Type B pancreatic cell (in vitro differentiated cells): Measurements from ENCODE around the gene TLE1. TPM values are rescaled to one million over a fixed set of nuclear protein-coding genes. Genes with fewer than 3 reads are reported as not detected.
A peak's percentile ranks its signal among the peaks of the same experiment; 100 is the strongest.

Experiments used
- DNase-seq: peaks from one replicate; pipeline ENCODE4 v3.0.0; 2021; ENCODE audit warnings: mixed read lengths; ENCODE audit not compliant: unreplicated experiment; ENCODE audit errors: extremely low spot score
- H3K27ac Mint-ChIP-seq: 2 replicates; pipeline ENCODE4 v1.8.0; 2021; ENCODE audit warnings: mild to moderate bottlenecking, mixed read lengths
- H3K27me3 Mint-ChIP-seq: 2 replicates; pipeline ENCODE4 v1.8.0; 2021; ENCODE audit warnings: mixed read lengths
- H3K36me3 Mint-ChIP-seq: 2 replicates; pipeline ENCODE4 v1.8.0; 2021; ENCODE audit warnings: mixed read lengths
- H3K4me1 Mint-ChIP-seq: one replicate; pipeline ENCODE4 v1.8.0; 2021; ENCODE audit warnings: mixed read lengths; ENCODE audit not compliant: unreplicated experiment
- H3K4me3 Mint-ChIP-seq: 2 replicates; pipeline ENCODE4 v1.8.0; 2021; ENCODE audit warnings: mild to moderate bottlenecking, mixed read lengths
- H3K9me3 Mint-ChIP-seq: 2 replicates; pipeline ENCODE4 v1.8.0; 2021; ENCODE audit warnings: mixed read lengths
- total RNA-seq: library from RNA; stranded (reverse); gene quantifications from 2 replicates; pipeline ENCODE4 v1.2.1, GENCODE V29; 2021; ENCODE audit warnings: low replicate concordance
- TF ChIP-seq, protein P1 (sequence below): fragments of 200-600 bp; sonication (generic); conservative IDR thresholded peaks from 2 replicates; pipeline ENCODE4 v1.5.0; 2021; ENCODE audit warnings: antibody characterized with exemption, mild to moderate bottlenecking

Gene TLE1
- total RNA-seq, 1 donor from 2014 or later: 99.6 TPM

- DNase-seq: no peak
- no peaks in the 10 kb centered on the region for H3K36me3 Mint-ChIP-seq
- no peaks in the 10 kb centered on the region for H3K9me3 Mint-ChIP-seq
- peaks cover 30% of the 10 kb centered on the region for H3K4me1 Mint-ChIP-seq
- H3K27me3 Mint-ChIP-seq: peaks cover 49% of the 10 kb centered on the region
- no peak overlapping the region for H3K4me3 Mint-ChIP-seq
- no peak overlapping the region for H3K27ac Mint-ChIP-seq
- TF ChIP-seq, protein P1, sequence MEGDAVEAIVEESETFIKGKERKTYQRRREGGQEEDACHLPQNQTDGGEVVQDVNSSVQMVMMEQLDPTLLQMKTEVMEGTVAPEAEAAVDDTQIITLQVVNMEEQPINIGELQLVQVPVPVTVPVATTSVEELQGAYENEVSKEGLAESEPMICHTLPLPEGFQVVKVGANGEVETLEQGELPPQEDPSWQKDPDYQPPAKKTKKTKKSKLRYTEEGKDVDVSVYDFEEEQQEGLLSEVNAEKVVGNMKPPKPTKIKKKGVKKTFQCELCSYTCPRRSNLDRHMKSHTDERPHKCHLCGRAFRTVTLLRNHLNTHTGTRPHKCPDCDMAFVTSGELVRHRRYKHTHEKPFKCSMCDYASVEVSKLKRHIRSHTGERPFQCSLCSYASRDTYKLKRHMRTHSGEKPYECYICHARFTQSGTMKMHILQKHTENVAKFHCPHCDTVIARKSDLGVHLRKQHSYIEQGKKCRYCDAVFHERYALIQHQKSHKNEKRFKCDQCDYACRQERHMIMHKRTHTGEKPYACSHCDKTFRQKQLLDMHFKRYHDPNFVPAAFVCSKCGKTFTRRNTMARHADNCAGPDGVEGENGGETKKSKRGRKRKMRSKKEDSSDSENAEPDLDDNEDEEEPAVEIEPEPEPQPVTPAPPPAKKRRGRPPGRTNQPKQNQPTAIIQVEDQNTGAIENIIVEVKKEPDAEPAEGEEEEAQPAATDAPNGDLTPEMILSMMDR: no peak
Observed at GRCh38 chr9:81559197-81559596, 130.2 kb downstream of the TLE1 start.

GRCh38 chr9:81558091-81558830 lies 131.1 kb downstream of the TLE1 start:
- no peaks in the 10 kb centered on the region for H3K9me3 Mint-ChIP-seq
- peaks cover 38% of the 10 kb centered on the region for H3K4me1 Mint-ChIP-seq
- no peaks in the 10 kb centered on the region for H3K36me3 Mint-ChIP-seq
- TF ChIP-seq, protein P1: no peak
- no peak overlapping the region for H3K27ac Mint-ChIP-seq
- H3K27me3 Mint-ChIP-seq: peaks cover 47% of the 10 kb centered on the region
- peak overlapping the region; percentile 3 for H3K4me3 Mint-ChIP-seq
- no peak for DNase-seq

DNA sequence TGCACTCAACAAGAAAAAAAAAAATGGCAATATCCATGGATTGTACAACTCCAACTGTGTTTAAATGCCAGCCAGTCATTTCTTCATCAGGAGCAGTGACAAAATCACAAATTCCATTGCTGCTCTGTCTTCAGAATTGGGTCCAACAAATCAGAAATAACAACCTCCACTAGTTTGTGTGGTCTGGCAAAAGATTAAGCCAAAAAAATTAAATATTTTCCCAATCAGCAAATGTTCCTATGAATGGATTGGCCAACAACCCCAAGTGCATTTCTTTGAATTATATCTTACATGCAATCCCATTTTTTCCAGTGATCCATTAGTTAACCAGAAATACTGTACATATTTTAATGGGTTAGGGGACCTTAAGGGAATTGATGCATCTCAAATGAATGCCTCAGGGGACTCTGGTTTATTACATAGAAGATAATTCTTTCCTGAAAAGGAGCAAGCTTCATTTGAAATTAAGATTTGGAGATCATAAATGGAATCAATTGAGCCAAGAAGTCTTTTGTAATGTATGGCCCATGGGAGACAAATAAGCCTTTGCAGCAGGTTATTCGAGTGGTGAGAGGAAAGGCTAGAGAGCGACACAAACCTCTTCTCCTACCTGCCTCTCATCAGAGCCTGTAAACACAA lies 131.8 kb downstream of the TLE1 start:
- no peak for DNase-seq
- Mint-ChIP-seq H3K27ac (no peak overlapping the region), H3K36me3 (no peaks in the 10 kb centered on the region), H3K4me1 (peaks cover 43% of the 10 kb centered on the region), H3K9me3 (no peaks in the 10 kb centered on the region), H3K4me3 (no peak overlapping the region), H3K27me3 (peaks cover 47% of the 10 kb centered on the region)
- TF ChIP-seq, protein P1: no peak

DNA sequence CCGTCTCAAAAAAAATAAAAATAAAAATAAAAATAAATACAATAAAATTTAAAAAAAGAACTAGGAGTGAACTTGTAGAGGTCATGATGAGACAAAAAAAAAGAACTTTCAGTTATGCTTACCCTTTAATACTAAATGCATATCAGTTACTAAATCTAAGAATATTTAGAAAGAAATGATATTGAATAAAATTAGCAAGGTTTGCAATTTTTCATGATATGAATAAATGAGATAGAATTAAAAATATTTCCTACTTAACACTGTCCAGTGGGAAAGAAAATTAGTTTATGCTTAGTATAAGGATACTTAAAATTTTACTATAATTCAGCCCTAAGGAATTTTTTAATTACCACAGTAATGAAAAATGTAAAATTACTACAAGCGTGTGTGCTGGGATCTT lies 132.4 kb downstream of the TLE1 start:
- H3K4me3 Mint-ChIP-seq: no peak overlapping the region
- peaks cover 51% of the 10 kb centered on the region for H3K27me3 Mint-ChIP-seq
- H3K4me1 Mint-ChIP-seq: peaks cover 50% of the 10 kb centered on the region

GRCh38 chr9:81552581-81552991 lies 136.8 kb downstream of the TLE1 start:
- peaks cover 52% of the 10 kb centered on the region for H3K27me3 Mint-ChIP-seq
- no peak overlapping the region for H3K27ac Mint-ChIP-seq
- peak overlapping the region; percentile 42 for H3K4me3 Mint-ChIP-seq
- H3K36me3 Mint-ChIP-seq: no peaks in the 10 kb centered on the region
- H3K9me3 Mint-ChIP-seq: no peaks in the 10 kb centered on the region
- peaks cover 49% of the 10 kb centered on the region for H3K4me1 Mint-ChIP-seq
- no peak for DNase-seq
- TF ChIP-seq, protein P1: no peak

More for the DNA sequence above, 132.4 kb downstream of the TLE1 start:
- no peak overlapping the region for H3K27ac Mint-ChIP-seq
- TF ChIP-seq, protein P1: no peak
- no peaks in the 10 kb centered on the region for H3K9me3 Mint-ChIP-seq
- H3K36me3 Mint-ChIP-seq: no peaks in the 10 kb centered on the region
- no peak for DNase-seq
